ENCODE data around the gene DCUN1D4.

- no peak for TF ChIP-seq POLR2A (IDR thresholded peaks at IDR 0.05; ENCODE audit: low read length)
- TF ChIP-seq GATA1 (IDR thresholded peaks at IDR 0.05; ENCODE audit: low read depth, low read length): no peak
Observed at GRCh38 chr4:51942108-51942832, 99.3 kb downstream of the DCUN1D4 start.

All from erythroblast (primary cell).